GM12872 (cell line): ENCODE measurements around the gene SESTD1.

ENCODE experiments used
- TF ChIP-seq, protein P1 (sequence below): IDR thresholded peaks from 3 replicates; pipeline ENCODE4 v1.5.1; 2011; ENCODE audit warnings: low read depth, mild to moderate bottlenecking, low read length, moderate library complexity; ENCODE audit not compliant: insufficient read depth

The SESTD1 gene

DNA sequence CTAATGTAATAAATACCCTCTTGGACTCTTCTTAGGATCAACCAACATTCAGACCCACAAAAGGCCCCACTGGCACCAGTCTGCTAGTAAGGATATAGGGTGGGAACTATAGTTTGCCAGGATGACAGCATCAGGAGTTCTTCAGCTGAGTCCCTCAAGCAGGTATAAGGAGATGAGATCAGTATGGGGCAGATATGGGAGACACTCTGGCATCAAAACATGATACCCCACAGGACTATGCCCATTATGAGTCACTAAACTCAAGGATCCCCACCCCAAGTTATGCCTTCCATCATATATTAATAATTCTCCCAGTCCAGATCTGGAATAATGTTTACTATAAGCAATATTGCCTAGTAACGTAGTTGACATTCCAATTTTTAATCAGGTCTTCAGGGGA, 131.6 kb downstream of the SESTD1 start:
- TF ChIP-seq, protein P1, sequence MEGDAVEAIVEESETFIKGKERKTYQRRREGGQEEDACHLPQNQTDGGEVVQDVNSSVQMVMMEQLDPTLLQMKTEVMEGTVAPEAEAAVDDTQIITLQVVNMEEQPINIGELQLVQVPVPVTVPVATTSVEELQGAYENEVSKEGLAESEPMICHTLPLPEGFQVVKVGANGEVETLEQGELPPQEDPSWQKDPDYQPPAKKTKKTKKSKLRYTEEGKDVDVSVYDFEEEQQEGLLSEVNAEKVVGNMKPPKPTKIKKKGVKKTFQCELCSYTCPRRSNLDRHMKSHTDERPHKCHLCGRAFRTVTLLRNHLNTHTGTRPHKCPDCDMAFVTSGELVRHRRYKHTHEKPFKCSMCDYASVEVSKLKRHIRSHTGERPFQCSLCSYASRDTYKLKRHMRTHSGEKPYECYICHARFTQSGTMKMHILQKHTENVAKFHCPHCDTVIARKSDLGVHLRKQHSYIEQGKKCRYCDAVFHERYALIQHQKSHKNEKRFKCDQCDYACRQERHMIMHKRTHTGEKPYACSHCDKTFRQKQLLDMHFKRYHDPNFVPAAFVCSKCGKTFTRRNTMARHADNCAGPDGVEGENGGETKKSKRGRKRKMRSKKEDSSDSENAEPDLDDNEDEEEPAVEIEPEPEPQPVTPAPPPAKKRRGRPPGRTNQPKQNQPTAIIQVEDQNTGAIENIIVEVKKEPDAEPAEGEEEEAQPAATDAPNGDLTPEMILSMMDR, result no peak

DNA sequence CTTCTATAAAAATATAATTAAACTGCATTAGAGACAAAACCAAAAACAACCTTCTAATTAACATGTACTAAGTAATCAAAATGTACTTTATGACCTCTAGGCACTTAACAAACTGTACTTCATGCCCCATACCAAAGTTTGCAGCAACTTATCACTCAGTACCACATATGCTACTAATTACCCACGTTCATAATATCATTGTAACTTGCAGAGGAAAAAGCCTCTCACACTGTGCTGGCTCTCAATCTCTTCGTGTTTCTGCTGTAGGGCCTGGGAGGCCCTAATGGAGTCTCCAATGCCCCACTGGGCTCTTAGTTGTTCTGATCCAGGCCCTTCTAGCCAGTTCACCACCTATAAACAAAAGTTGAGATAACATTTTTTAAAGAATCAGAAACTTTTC, 132.6 kb downstream of the SESTD1 start:
- TF ChIP-seq, protein P1, result no peak

DNA sequence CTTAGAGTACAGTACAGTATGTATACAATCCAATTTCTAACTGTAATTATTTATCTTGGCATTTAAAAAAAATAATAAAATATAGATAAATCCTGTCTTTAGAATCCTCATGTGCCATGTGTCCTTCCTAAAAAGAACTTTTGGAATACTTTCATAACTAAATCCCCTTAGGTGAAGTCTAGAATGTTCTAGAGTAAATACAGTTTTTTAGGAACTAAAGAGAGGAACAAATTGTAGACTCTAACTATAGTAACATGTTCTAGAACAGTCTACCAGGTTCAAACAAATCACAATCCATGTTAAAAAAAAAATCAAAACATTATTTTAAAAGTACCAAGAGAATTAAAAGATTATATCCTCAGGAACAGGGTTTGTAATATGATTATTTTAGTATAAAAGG, 134.1 kb downstream of the SESTD1 start:
- TF ChIP-seq, protein P1, result no peak

DNA sequence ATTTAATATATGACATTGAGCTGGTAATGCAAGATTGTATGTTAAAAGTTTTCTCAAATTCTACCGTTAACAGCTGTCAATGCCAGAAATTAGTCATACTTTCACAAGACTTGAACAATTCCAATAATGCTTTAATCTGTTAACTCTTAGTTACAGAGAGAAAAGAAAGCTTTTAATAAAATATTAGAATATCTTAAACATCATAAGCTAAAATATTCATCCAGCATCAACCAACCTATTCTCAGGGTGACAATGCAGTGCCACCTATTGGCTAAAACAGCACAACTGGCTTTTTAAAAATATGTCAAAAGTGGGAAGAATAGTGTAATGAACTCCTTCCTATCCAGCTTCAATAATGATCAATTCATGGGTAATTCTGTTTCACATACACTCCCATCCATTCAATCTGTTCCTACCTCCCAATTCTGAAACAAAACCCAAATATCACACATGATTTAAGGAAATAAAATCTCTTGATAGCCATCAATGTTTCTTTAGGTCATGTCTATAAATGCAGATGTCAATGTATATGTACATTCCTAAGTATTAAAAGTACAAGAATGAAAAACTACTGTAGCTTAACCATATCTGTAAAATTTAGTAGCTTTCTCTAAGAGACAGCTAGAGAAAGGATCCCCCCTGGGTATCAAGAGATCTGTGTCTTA, 134.9 kb downstream of the SESTD1 start:
- TF ChIP-seq, protein P1, result peak; percentile 68

DNA sequence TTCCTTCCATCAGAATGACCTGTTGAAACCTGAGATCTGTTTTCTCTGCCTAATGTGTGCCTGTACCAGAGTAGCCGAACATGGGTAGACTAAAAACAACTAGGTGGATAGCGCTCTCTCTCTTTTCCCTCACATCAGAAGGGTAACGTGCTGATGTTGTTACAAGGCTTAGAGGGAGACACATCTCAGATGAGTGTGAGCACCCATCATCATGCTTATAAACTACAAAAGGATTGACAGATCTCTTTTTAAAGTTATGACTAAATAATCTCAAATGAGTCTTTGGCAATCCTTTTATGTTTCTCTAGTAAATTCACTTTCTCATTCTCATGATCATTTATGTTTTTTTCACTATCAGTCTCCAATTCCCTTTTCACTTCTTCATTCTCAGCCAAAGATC, 139.2 kb downstream of the SESTD1 start:
- TF ChIP-seq, protein P1, result no peak

DNA sequence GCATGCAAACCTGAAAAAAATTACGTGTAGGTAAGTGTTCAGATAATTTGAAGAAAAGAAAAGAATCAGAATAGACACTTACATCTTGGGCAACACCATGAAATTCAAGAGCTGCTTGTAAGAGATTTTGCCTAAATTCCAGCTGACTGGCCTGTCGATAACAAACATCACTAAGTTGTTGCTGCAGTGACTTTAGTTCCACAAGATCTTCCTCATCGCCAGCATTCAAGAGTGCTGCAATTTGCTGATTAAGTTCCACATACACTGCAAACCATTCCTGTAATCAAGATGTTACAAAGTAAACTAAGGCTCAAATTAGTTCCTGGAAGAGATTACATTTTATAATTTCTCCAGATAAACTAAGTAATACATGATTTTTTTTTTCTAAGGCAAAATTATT, 140.3 kb downstream of the SESTD1 start:
- TF ChIP-seq, protein P1, result no peak

DNA sequence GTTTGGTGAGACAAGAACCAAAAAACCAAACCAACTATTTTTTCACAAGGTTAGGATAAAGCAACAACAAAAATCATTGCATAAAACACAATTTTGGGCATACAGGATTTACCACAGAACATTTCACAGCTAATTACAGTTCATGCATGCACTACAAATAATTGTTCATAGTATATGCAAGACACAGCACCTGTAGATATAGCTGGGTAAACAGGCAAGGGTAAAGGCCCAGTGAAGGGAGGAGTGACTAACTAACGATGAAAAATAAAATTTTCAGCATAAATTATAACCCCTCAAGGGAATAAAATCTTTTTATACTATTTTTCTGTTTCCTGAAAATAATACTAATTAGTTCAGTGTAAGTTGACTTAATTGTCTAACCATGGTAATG, 141.4 kb downstream of the SESTD1 start:
- TF ChIP-seq, protein P1, result no peak
